ENCODE data around the gene PLCB3.
"Not testable (repeated sequence)": the region's sequence is repeated elsewhere in the genome, so short reads cannot be mapped to it uniquely, and the experiment has no call there.

PLCB3 gene

DNA sequence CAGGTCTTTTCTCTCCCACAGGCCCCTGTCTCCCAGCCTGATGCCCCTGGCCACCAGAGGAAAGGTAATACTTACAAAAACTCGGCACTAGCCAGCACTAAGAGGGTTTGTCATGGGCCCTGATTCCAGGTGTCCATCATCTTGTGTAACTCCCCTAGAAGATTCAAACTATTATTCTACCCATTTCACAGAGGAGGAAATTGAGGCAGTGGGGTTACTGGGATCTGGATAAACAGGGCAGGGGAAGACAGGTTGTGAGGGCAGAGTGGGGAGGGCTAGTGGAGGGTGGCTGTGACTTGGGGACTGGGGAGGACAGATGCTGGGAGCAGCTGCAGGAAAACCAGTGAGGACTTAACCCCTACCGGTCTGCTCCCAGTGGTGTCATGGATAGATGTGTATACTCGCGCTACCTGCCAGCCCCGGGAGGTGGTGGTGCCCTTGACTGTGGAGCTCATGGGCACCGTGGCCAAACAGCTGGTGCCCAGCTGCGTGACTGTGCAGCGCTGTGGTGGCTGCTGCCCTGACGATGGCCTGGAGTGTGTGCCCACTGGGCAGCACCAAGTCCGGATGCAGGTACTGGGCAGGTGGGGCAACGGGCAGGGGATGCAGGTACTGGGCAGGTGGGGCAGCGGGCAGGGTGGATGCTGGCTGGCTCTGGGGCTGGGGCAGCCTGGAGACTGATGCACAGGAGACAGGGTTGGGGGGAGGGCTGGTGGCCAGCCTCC is 15.7 kb upstream of the PLCB3 start:
- DNase-seq (ENCODE audit: low read depth in 3 of 3) = no peak

DNA sequence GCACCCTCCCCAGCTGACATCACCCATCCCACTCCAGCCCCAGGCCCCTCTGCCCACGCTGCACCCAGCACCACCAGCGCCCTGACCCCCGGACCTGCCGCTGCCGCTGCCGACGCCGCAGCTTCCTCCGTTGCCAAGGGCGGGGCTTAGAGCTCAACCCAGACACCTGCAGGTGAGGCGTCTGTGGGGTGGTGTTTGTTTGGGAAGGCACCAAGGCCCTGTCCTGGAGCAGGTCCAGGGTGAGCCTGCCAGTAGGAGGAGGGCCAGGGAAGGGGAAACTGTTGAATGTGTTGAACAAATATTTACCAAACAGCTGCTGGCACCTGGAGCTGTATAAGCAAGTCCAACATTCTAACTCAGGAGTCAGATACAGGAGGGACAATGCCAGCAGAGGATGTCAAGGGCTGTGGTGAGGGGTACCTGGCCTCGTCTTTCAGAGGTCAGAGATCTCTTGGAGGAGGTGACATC is 13.8 kb upstream of the PLCB3 start:
- no peak for DNase-seq (ENCODE audit: low read depth in 3 of 3)

DNA sequence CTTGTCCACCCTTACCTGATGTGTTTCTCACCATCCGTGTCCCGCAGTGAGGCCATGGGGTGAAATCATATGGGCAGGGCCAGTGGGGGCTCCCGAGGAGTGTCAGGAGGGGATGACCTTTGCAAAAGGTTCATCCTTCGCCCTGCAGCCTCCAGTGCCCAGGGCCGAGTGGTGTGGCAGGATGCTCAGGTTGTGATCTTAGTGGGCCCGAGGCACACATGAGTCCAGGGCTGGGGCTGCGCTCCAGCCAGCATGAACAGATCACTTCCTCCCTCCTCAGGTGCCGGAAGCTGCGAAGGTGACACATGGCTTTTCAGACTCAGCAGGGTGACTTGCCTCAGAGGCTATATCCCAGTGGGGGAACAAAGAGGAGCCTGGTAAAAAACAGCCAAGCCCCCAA is 13.3 kb upstream of the PLCB3 start:
- no peak for DNase-seq (ENCODE audit: low read depth in 3 of 3)

DNA sequence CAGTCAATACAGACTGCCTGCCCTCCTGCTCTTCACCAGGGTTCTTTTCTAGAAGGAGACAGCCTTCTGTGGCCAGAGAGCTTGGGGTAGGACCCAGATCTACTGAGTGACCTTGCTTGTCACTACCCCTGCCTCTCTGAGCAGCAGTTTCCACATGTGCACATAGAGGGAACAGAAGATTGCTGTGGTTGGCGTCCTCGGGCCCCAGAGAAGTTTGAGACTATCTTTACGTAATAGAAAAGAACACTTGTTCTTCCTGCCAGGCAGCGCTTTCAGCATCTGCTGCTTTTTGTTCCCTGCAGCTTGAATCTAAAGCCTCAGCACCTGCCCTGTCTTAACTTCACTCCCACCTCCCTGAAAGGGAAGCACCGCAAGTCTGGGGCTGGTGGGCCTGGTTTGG is 12.3 kb upstream of the PLCB3 start:
- DNase-seq (ENCODE audit: low read depth in 3 of 3) = no peak

DNA sequence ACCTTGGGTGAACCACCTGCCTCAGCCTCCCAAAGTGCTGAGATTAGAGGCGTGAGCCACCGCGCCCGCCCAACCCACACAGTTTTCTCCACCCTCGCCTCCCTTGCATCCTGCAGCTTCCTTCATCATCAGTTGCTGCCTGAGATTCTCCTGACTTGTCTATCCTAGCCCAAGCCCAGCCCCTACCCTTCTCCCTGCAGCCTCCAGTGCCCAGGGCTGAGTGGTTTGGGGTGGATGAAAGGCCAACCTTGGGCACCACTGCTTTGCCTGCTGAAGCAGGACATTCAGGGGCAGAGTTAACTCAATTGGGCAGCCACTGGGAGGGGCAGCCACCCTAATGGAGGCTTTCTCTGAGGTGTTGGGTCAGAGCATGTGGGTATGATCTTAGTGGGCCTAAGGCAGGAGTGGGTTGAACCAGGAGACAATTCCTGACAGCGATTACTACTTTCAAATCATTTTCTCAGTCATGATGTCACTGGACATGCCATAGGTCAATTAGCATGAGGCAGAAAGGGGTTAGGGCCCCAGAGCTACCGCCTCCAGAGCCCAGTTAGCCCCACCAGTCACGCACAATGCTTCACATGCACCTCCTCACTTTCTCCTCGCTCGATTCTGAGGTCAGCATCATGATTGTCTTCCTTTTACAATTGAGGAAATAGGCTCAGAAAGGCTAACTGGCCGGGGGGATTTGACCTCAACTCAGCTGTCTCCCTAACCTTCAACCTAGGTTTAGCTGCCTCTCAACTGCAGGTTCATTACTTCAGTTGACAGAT is 11.5 kb upstream of the PLCB3 start:
- DNase-seq (ENCODE audit: low read depth in 3 of 3) = no peak

DNA sequence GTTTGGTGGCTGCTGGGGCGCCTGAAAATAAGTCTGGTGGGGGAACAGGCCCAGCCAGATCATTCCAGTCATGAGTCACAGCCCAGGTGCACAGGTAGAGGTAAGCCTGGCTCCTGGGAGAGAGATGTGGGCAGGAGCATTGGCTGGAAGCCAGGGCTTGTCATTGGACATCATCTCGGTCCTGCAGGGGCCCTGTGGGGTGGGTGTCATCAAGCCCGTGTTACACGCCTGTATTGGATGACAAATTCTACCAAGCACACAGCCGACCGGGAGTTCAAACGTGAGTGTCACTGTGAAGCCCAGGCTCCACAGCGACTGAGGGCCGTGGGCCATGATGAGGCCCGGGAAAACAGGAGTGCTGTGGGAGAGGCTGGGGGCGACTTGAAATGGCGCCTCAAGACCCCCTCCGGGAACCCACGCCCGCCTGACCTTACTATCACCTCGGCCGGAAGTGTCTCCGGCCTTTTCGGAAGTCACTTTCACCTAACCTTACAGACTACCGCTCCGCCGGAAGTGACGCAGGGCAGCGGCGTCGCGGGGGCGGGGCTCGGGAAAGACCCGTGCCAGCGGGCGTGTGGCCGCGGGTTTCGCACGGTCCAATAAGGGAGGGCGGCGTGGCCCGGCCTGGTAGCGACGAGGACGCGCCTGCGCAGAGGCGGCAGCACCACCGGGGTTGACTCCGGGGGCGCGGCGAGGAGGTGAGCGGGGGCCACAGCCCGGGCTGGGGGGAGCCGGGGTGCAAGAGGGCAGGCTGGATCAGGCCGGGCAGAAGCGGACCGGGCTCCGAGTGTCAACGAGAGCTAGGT is 10.7 kb upstream of the PLCB3 start, which contains the start of gene FKBP2:
Gene FKBP2, plus strand, starts transcription at position 661 of the 806 bp plus-strand sequence. CDS start 1,293 bp downstream, outside the sequence.
- peak; percentile 96 to 97 (median 96) for DNase-seq (ENCODE audit: low read depth in 3 of 3)

DNA sequence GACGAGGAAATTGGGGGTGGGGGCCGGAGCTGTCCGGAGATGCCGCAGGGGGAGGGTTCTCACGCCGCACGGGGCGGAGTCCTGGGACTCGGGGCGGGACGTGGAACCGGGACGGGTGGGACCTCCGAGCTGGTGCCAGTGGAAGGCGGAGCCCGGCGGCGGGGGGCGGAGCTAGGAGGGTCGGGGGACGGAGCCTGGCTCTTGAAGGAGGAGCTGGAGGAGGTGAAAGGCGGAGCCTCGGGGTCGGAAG is 10.2 kb upstream of the PLCB3 start:
- peak in 2 of 3 donors; percentile 100 for DNase-seq (ENCODE audit: low read depth in 3 of 3)

DNA sequence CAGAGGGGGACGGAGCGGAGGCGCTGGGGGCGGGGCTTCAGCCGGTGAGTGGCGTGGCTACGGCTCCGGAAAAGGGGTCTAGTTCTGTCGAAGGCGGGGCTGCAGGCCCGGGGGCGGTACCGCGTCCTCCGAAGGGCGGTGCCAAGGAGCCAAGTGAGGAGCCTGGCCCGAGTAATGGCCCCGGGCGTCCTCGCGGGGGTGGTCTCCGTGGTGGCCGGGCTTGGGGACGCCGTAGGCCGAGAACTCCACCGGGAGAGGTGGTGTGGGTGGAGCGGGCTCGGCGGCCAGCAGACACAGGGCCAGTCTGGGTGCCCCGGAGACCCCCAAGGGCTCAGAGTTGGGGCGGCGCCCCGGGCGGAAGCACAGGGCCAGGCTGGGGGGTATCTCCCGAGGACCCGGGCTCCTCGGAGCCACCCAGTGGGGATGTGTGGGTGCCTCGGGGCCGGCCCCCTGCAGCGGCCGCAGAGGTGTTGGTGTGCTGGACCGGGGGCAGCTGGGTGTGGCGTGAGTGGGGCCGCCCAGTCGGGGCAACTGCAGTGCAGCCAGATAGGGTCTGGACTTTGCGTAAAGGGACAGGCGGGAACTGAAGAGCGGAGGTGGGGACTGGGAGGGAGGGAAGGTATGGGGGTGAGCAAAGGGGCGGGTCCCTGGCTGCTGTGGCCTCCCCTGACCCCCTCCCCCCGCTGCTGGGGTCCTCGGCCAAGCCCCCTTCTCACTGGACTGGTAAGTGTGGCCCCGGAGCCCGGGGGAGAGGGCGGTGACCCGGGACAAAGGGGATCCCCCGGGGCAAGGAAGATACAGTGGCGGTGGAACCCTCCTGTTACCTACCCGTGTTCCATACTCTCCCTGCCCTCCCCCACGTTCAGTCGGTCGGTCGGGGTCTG is 9.6 kb upstream of the PLCB3 start:
- DNase-seq (ENCODE audit: low read depth in 3 of 3) = peak in 1 of 3 donors; percentile 99

DNA sequence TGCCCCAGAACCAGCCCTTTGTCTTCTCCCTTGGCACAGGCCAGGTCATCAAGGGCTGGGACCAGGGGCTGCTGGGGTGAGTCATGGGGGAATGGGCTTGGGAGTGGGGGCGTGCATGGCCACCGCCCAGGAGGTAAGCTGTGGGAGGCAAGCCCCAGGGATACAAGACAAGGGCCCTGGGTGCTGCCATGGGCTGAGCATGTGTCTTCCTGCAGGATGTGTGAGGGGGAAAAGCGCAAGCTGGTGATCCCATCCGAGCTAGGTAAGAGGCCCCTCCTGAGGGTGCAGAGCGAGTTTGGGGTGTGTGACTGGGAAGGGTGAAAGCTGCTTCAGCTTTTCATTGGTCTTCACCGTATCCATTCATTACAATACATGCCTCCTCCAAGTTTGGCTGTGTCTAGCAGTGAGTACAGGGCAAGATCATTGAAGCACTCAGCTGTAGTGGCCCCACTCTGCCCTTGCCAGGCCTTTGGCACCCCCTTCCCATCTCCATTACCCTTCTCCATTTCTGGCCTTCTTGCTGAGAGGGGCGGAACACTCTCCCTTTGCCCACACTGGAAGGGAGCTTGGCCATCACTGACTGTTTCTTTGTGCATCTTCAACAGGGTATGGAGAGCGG is 8.0 kb upstream of the PLCB3 start:
- no peak for DNase-seq (ENCODE audit: low read depth in 3 of 3)

DNA sequence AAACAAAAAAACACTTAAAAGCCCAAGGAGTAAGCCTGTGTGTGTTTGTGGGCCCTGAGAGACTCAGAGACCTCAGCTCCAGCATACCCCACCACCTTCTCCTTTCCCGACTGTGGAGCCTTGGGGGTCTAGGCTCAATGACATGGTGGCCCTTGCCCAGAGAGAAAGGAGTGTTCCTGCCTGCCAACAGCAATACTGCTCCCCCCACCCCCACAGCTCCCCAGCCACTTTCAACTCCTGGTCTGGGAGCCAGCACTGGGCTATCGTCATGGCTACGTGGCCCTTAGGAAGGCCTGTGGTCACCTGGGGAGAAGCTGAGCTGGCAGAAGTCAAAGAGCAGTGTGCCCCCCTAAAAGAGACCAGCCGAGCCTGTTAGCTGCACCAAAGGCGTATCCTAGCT is 7.2 kb upstream of the PLCB3 start:
- DNase-seq (ENCODE audit: low read depth in 3 of 3) = no peak

DNA sequence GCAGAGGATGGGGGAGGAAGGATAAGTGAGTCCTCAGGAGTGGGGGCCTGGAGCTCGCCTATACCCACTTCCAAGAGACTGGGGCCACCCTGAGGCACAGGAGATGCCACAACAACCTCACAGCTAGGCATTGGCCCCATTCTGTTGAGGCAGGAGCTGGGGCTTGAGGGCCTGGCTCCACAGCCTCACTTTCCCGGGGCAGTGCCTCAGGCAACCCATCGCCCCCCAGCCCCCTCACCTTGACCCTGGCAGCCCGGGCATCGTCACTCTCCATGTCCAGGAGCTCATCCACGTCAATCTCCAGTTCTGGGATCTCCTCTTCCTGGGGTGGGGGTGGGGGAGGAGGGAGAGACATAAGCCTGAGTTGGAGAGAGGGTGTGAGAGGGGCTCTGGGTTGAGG is 6.4 kb upstream of the PLCB3 start:
- no peak for DNase-seq (ENCODE audit: low read depth in 3 of 3)

DNA sequence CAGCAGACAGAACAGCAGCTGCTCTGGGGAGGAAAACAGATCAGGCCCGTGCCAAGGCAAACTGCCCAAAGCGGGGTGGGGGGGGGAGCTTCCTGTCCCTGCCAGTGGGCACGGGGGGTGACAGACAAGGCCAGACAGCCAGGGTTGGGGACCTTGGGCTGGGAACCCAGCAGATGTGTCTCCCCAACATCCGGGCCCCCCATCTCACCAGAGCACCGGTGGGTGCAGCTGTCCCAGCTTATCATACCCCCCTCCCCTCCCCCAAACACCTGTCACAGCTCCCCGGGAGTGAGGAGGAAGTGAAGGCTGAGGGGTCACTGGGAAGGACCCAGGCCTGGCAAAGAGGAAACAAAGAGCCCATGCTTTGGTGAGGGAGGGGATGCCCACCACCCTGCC is 5.9 kb upstream of the PLCB3 start:
- no peak for DNase-seq (ENCODE audit: low read depth in 3 of 3)

DNA sequence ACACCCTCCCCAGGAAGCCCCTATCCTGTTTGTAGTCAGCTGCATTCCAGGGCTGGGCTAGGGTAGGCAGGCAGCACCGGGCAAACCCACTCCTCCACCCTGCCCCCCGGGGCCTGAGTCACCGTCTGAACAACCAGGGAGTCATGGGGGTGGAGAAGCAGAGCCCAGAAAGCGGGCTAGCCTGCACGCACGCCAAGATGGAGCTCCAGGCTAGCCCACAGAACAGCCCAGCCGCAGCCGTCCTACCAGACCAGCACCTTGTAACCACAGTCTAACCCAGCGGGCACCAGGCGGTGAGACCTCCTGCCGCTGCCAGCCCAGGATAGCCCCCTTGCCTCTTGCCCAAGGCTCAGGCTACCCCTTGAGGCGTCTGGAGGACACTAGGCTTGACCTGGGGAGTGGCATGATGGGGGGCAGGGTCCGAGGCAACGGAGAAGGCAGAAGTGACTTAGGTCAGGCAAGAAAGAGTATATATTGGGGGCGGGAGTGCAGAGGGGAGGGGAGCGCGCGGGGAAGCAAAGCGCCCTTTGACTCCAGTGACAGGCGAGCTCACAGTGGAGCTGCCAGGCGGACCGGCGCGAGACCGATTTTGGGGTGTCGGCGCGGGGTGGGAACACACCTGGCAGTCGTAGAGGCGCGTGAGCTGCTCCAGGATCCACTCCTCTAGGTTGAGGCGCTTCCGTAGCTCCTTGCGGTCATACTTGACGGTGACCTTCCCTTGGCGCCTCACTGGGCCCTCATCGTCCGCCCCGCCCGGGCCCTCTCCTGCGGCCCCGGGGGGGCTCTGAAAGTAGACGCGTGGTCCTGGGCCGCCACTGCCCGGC is 5.3 kb upstream of the PLCB3 start:
- DNase-seq (ENCODE audit: low read depth in 3 of 3) = peak; percentile 61 to 77 (median 71)

DNA sequence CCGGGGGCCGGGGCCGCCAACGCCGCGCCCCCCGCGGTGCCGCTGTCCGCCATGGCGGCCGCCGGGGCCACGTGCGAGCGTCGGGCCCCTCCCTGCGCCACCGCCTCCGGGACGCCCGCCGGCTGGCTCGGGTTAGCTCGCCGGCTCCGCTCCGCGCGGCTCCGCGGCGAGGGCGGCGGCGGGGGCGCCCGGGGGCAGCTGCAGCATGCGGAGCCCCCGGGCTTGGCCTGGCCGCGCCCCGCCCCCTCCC is 4.8 kb upstream of the PLCB3 start:
- DNase-seq (ENCODE audit: low read depth in 3 of 3) = not testable (repeated sequence)

DNA sequence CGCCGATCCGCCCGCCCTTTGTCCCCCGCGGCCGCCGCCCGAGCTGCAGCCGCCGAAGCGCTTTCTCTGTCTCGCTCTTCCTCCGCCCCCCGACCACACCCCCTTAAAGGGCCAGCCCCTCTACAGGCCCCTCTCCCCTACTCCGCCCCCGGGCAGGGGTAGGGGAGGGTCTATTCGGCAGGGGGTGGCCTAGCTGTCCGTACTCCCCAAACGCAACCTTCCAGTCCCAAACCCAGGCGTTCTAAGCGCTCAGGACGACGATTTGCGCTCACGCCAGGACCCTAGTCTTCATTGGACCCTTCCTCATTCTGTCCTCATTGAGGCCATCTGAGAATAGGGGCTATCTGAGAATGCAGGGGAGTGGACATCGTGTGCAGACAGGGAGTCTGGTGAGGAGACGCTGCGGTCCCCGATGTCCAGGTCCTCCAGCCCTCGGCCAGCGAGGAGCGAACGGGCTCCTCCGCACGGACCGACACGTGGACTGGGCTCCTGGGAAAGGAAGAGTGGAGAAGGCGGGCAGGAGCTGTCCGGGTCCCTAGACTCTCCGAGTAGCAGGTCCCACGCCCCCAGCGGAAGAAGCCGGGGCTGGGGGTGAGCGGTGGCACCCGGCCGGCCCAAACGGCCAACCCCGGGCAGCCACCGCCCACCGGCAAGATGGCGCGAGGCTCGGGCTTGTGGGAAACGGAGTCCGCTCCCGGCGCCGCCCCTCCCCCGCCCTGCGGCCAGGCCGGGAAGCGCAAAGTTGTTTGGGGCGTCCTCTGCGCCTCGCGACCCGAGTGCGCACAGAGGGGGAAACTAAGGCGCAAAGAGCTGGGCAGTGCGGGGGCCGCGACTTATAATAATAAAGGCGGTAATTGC is 4.2 kb upstream of the PLCB3 start, which contains the start of gene PPP1R14B:
Gene PPP1R14B, minus strand, starts transcription at position 73 of the 858 bp plus-strand sequence. CDS start 270 bp downstream, outside the sequence.
- DNase-seq (ENCODE audit: low read depth in 3 of 3) = peak; percentile 59 to 85 (median 60)

DNA sequence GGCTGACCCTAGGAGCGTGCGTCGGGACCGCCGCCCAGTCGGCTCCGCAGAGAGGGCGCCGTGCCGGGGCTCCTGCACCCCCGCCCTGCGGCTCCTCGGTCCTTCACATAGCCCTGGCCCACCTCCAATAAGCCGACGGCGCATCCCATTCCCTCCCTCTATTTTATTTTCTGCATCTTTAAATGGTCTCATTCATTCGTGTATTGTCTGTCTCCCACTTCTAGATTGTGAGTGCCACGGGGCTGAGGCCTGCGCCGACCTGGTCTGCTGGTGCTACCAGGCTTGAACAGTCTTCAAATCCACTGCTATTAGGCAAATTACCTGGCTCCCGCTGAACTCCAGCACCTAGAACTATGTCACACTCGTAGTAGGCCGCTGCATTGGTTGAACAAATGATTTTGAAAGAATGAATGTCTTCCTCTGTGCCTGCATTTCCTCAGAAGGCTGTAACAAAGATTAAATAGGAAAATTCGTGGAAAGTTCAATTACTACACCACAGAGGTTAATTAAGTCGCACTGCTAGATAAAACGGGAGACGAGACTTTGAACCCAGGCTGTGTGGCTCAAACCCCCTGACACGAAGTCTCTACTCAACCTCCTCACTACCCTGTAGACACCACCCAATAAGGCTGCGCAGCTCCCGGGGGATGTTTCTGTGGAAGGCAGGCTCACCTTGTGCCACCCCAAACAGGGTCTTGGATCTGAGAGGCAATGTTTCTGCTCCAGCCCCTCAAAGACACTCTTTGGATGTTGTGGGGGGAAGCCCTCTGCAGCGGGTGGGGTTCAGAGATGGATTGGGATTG is 3.4 kb upstream of the PLCB3 start:
- DNase-seq (ENCODE audit: low read depth in 3 of 3) = no peak

DNA sequence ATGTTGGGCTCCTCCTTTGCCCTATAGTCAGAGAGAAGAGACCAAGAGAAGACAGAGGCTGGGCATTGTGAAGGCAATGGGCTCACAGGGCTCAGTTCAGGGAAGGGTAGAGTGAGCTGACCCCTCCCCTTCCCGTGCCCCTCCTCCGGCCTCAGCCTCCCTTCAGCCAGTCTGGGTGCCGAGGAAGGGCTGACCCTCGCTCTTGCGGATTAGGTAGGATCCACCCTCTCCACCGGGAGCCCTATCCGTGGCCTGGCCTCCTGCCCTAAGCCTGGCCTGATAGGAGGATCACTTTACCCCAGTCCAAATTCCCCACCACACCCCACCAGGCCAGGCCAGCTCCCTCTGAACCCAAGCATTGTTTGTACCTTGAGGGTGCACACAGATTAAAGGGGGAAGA is 2.8 kb upstream of the PLCB3 start:
- DNase-seq (ENCODE audit: low read depth in 3 of 3) = no peak

DNA sequence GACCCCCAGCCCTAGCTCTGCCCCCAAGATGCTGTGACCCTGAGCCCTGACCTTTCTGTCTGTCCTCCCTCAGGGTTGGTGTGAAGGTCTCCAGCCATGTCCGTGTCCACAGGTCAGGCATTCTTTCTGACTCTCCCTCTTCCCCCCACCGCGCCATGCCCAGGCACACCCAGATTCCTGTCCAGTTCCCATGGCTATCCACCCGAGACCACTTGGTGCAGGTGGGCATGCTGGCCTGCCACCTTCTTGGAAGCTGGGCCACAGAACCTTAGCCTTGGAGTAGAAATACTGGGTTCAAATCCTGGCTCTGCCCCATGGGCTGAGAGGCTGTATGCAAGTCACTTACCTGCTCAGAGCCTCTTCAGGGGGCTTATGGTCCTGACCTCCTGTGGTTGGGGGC is 2.3 kb upstream of the PLCB3 start:
- no peak for DNase-seq (ENCODE audit: low read depth in 3 of 3)

All from stimulated activated CD4-positive, alpha-beta T cell treated with anti-CD3 and anti-CD28 coated beads, TNF-alpha, amount 100 ng/mL, for 48 hours (primary cell).